HG03439 (cell line): ENCODE measurements around the gene CDK5.
"Not testable (repeated sequence)": the region's sequence is repeated elsewhere in the genome, so short reads cannot be mapped to it uniquely, and the experiment has no call there.

Experiments
- ATAC-seq: cut with Tn5 transposase; IDR thresholded peaks from one replicate; pipeline ENCODE4 v1.9.1; 2021; ENCODE audit warnings: mild to moderate bottlenecking, moderate library complexity; ENCODE audit not compliant: unreplicated experiment

The CDK5 gene

GRCh38 chr7:151035902-151036301 lies 21.8 kb downstream of the CDK5 start:
- no peak for ATAC-seq

DNA sequence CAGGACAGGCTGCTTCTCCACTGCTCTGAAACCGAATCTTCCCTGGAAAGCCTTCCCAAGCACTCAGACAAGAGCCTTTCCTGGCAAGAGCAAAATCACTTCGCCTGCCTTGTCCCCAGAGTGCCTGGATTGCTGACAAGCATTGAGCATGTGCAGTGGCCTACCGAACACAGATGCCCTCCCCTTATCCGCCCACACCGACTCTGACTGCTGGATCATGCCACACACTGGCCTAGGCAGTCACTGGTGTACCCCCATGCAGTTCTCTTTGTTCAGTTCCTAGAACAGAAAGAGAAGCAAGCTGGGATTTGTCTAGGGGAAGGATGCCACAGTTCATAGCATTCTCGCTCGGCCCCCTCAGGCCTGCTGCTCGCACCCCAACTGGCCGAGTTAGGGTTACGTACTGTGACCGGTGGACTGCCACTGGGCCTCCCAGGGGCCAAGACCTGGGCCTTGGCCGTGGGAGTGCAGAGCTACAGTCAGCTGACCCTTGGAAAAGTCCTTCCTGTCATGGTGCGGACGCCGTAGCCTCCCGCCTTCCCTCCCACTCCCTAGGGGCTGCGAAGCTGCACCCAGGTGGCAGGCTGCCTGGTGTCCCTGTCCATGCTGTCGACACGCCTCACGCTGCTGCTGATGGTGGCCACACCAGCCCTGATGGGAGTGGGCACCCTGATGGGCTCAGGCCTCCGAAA lies 22.5 kb downstream of the CDK5 start:
- ATAC-seq, result no peak

DNA sequence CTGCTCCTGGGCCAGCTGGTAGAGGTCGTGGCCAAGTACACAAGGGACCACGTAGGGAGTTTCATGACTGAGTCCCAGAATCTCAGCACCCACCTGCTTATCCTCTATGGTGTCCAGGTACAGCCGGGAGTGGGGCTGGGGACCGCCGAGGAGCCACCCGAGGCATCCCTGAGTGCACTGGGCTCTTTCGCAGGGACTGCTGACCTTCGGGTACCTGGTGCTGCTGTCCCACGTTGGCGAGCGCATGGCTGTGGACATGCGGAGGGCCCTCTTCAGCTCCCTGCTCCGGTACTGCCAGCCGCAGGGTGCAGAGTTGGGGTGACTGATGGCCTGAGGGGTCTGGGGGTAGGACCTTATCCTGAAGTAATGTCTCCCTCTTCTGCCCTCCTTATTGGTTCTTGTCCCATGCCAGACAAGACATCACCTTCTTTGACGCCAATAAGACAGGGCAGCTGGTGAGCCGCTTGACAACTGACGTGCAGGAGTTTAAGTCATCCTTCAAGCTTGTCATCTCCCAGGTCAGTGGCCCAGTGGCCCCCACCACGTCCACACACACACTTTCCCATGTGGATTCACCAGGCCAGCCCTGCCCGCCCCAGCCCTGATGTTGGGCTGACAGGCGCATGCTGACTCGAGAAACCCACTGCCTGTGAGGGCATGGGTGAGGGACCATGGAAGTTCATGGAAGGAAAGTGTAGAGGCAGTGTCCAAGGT lies 23.2 kb downstream of the CDK5 start:
- no peak for ATAC-seq

- ATAC-seq, result no peak
These were observed 23.8 kb downstream of the CDK5 start for GRCh38 chr7:151033864-151034249.

DNA sequence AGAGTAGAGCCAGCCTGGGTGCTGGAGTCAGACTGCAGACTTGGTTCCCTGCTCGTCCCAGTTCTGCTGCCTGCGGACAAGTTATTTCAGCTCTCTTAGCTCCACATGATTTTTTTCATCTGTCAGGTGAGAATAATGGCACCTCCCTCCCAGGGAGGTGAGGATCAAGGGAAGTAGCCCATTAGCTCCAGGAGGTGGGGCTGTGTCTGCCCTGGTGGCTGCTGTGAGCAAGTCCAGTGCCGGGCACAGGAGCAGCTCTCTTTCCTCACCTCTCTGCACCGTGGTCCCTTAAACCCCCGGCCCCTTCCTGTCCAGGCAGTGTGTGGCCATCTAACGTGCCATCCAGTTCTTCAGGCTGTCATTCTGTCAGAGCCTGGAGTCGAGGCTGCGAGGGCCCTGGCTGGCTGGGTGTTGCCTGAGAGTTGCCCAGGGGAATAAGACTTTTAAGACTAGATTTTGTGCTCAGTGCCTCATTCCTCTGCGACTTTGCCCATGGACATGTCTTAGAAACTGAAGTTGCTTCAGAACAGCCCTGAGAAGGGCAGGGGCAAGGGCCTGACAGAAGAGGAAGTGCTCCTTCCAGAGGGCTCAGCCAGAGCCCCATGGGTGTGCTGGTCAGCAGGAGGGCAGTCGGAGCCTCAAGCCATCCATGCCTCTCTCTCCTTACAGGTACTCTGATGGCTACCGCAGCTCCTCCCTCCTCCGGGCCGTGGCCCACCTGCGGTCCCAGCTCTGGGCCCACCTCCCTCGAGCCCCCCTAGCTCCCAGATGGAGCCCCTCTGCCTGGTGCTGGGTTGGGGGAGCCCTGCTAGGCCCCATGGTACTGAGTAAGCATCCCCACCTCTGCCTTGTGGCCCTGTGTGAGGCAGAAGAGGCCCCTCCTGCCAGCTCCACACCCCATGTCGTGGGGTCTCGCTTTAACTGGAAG lies 24.5 kb downstream of the CDK5 start:
- no peak for ATAC-seq

DNA sequence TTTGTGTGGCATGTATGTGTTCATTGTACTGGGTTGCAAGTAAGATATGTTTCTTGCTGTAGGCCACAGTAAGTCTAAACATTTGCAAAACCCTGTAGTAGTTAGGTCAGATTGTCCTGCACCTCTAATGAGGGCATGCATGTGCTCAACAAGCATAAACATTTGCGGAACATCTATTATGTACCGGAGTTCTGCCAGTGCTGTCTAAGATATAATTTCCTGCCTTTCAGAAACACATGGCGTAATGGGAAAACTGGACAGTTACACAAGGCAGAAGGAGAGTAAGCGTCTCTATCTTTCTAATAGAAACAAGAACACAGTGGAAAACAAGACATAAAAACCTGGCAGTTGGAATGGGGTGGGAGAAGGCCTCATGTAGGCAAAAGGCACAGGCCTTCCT lies 26.7 kb downstream of the CDK5 start:
- ATAC-seq, result no peak

- ATAC-seq, result no peak
These were observed 28.7 kb downstream of the CDK5 start for GRCh38 chr7:151028948-151029501.

GRCh38 chr7:151028131-151028947 lies 29.4 kb downstream of the CDK5 start, which contains the start of gene ABCB8:
Gene ABCB8, plus strand, starts transcription at chr7:151028450. Its CDS starts 66 bp downstream, at chr7:151028516.
- ATAC-seq, result peak; percentile 95

DNA sequence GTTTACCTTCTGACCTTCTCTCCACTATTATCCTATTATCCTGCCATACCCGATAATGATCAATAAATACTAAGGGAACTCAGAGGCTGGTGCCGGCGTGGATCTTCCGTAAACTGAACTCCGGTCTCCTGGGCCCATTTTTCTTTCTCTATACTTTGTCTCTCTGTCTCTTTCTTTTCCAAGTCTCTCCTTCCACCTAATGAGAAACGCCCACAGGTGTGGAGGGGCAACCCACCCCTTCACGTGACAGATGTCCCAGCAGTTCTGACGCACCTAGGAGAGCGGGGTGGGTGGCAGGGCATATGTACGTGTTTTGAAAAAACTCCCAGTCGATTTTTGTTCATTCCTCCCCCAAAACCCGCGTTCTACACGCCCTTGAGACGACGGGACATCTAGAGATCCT lies 30.0 kb downstream of the CDK5 start:
- not testable (repeated sequence) for ATAC-seq

DNA sequence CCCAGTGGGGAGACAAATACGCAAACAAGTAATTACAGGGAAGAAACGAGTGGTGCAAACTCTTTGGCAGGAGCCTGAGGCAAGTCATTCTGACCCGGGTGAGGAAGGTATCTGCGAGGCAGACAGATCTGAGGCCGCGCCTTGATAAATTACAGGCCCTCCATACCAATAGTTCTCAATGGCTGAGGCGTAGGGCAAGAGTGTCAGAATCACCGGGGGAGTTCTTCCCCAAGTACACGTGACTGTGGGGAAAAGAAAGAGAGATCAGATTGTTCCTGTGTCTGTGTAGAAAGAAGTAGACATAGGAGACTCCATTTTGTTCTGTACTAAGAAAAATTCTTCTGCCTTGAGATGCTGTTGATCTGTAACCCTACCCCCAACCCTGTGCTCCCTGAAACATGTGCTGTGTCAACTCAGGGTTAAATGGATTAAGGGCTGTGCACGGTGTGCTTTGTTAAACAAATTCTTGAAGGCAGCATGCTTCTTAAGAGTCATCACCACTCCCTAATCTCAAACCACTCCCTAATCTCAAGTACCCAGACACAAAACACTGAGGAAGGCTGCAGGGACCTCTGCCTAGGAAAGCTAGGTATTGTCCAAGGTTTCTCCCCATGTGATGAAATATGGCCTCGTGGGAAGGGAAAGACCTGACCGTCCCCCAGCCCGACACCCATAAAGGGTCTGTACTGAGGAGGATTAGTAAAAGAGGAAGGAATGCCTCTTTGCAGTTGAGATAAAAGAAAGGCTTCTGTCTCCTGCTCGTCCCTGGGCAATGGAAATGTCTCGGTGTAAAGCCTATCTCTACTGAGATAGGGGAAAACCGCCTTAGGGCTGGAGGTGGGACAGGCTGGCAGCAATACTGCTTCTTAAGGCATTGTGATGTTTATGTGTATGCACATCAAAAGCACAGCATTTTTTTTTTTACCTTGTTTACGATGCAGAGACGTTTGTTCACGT lies 30.6 kb downstream of the CDK5 start:
- not testable (repeated sequence) for ATAC-seq

DNA sequence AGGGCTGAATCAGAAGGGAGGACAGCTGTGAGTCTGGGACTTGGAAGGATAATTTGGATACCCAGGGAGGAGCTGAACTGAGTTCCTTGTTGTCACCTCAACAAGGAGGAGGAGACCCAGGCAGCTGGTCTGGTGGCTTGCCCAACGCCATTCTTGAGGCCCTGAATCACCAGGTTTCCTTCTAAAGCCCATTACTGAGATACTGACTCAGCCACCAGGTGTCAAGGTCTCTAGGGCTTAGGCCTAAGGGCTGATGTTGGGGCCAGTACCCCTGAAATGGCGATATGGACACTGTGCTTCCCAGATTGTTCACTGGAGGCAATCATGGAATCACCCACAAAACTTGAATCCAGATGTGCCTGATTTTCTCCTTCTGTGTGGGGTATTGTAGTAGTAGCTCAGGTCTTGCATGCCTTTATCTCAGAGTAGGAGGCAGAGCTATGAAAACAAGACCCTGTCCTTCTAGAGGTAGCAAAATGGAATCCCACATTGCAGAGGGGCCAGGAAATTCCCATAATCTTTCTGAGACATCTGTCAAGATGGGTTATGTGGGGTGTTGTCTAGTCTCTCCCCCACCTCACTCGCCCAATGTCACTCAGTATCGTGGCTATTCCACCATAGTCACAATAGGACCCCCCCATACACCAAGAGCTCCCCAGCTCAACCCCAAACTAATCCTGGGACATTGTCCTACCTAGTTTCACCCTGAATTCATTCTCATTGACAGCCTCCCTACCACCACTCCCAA lies 31.6 kb downstream of the CDK5 start:
- ATAC-seq, result no peak

GRCh38 chr7:151024435-151025056 lies 33.2 kb downstream of the CDK5 start, which contains the start of gene ATG9B:
Gene ATG9B, minus strand, starts transcription at chr7:151024494. Its CDS starts 71 bp downstream, at chr7:151024423.
- ATAC-seq, result no peak

GRCh38 chr7:151023232-151023631 lies 34.5 kb downstream of the CDK5 start:
- no peak for ATAC-seq

DNA sequence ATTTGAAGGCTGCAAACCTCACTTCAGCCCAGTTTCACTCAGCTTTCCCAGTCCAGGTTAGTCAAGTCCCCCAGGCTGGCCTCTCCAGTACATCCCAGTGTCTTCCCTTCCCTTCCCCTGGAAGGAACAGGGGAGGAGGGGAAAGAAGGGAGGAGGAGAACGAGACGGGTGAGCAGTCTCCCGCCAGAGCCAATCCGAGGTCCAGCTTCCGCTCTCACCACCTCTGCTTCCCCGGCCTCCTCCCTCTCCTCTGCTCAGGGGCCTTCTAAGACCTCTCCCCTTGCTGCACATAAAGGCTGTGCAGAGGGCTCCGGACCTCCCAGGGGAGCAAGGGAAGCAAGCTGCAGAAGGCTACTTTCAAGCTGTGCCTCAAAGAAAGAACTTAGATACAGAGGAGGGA lies 37.5 kb downstream of the CDK5 start:
- ATAC-seq, result no peak

GRCh38 chr7:151019130-151019447 lies 38.6 kb downstream of the CDK5 start:
- no peak for ATAC-seq

DNA sequence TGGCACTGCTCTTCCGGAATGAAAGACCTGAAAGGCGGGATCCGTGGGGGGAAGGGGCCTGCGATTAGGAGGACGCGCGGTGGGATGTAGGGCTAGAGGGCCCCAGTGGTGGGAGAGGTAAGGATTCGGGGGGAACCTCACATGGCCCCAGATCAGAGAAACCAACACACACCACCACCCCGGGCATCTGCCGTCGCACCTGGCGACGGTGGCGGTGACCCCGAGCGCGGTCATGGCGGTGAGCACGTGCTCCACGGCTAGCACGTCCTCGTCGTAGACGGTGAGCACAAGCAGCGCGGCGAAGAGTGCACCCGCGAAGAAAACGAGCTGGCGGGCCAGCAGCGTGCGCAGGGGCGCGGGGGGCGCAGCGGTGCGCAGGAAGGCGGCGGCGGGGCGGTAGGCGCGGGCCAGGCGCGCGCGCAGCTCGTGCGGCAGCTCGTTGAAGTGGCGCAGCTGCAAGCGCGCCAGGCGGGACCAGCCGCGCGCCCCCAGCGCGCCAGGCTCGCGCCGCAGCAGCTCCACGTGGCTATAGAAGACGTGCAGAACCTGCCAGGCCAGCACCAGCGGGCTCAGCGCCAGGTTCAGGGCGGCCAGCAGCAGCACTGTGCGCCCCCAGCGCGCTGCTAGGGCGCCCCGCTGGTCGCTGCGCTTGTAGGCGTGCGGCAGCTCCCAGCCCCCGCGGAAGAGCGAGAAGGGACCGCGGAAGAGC lies 39.1 kb downstream of the CDK5 start:
- no peak for ATAC-seq

GRCh38 chr7:151017953-151018420 lies 39.7 kb downstream of the CDK5 start:
- ATAC-seq, result peak; percentile 46
